B cell (primary cell): ENCODE data around the gene HDHD3. TPM values are rescaled to one million over a fixed set of nuclear protein-coding genes. Genes with fewer than 3 reads are reported as not detected.
"Not testable (repeated sequence)": the region's sequence is repeated elsewhere in the genome, so short reads cannot be mapped to it uniquely, and the experiment has no call there.

ENCODE experiments used
- ATAC-seq: fragments of 200-7000 bp; cut with Tn5 transposase; one replicate; pipeline ENCODE4 v1.10.0; 2021; ENCODE audit warnings: low read depth, mild to moderate bottlenecking, moderate number of reproducible peaks, moderate library complexity
- CTCF ChIA-PET: fragments of 350-600 bp; sonication (Branson Sonifier 250); formaldehyde crosslinking; loops from one replicate; lab custom pipeline; 2021; ENCODE audit warnings: antibody characterized with exemption, inconsistent platforms; lab: Charles Lee
- POLR2A ChIA-PET: fragments of 350-600 bp; sonication (Branson Sonifier 250); formaldehyde crosslinking; loops from one replicate; lab custom pipeline; 2021; ENCODE audit warnings: antibody characterized with exemption; lab: Charles Lee
- DNase-seq: peaks from one replicate; pipeline ENCODE4 v3.0.0; 2013
- H2AFZ ChIP-seq: 2 replicates; pipeline ENCODE4 v1.6.1; 2012; ENCODE audit warnings: mild to moderate bottlenecking, low read depth, low read length; ENCODE audit not compliant: insufficient read depth, poor library complexity, severe bottlenecking
- H3K27ac ChIP-seq, 2 donors: 1 replicate in 1 of 2; 2 replicates in 1 of 2; pipeline ENCODE4 v1.5.1; 2012 to 2013; ENCODE audit warnings: low read length in 2 of 2, mild to moderate bottlenecking in 2 of 2, moderate library complexity in 1 of 2
- H3K27me3 ChIP-seq, 4 experiments: fragments of 200-600 bp in 1 of 4; sonication (generic) in 1 of 4; replicated peaks in 1 of 4; 1 replicate in 2 of 4; 2 replicates in 2 of 4; pipeline versions ENCODE4 v1.6.1 to v1.7.0; 2013 to 2016; ENCODE audit warnings: low read length in 3 of 4, mild to moderate bottlenecking in 2 of 4, mixed read lengths in 1 of 4, moderate library complexity in 1 of 4; ENCODE audit not compliant: insufficient read depth in 4 of 4, control insufficient read depth in 3 of 4; ENCODE audit errors: control extremely low read depth in 1 of 4
- H3K36me3 ChIP-seq, 2 experiments: replicated peaks in 1 of 2; 1 replicate in 1 of 2; 2 replicates in 1 of 2; pipeline versions ENCODE4 v1.6.1 to v1.7.1; 2013; ENCODE audit warnings: low read length in 1 of 2; ENCODE audit not compliant: insufficient read depth in 2 of 2, control insufficient read depth in 1 of 2; ENCODE audit errors: control extremely low read depth in 1 of 2, extremely low read depth in 1 of 2
- H3K4me1 ChIP-seq, 2 donors: fragments of 200-600 bp in 1 of 2; sonication (generic) in 1 of 2; 1 replicate in 1 of 2; 2 replicates in 1 of 2; pipeline versions ENCODE4 v1.5.1 to v1.6.1; 2013 to 2017; ENCODE audit warnings: low read length in 2 of 2; ENCODE audit not compliant: control insufficient read depth in 2 of 2, insufficient read depth in 2 of 2
- H3K4me2 ChIP-seq: replicated peaks from 2 replicates; pipeline ENCODE3; 2012; ENCODE audit warnings: mild to moderate bottlenecking, low read depth, low read length; ENCODE audit not compliant: poor library complexity, severe bottlenecking
- H3K4me3 ChIP-seq, 5 experiments: fragments of 200-600 bp in 1 of 5; sonication (generic) in 1 of 5; 1 replicate in 3 of 5; 2 replicates in 2 of 5; pipeline versions ENCODE4 v1.5.1 to v1.7.0; 2011 to 2016; ENCODE audit warnings: low read length in 4 of 5, mild to moderate bottlenecking in 4 of 5, low read depth in 2 of 5, control low read depth in 1 of 5, moderate library complexity in 1 of 5; ENCODE audit not compliant: insufficient read depth in 1 of 5; ENCODE audit errors: control extremely low read depth in 1 of 5, extremely low read depth in 1 of 5
- H3K79me2 ChIP-seq: fragments of 200-600 bp; sonication (generic); one replicate; pipeline ENCODE4 v1.6.0; 2016; ENCODE audit warnings: low read length; ENCODE audit not compliant: control insufficient read depth, insufficient read depth
- H3K9ac ChIP-seq: fragments of 200-600 bp; sonication (generic); 2 replicates; pipeline ENCODE4 v1.6.1; 2017; ENCODE audit warnings: mild to moderate bottlenecking, low read length, moderate library complexity
- H3K9me3 ChIP-seq, 3 donors: one replicate each; pipeline versions ENCODE4 v1.6.1 to v1.7.1; 2013; ENCODE audit warnings: low read length in 2 of 3; ENCODE audit not compliant: control insufficient read depth in 2 of 3, insufficient read depth in 1 of 3; ENCODE audit errors: control extremely low read depth in 1 of 3
- H4K20me1 ChIP-seq: 2 replicates; pipeline ENCODE4 v1.6.0; 2012; ENCODE audit warnings: mild to moderate bottlenecking, low read length; ENCODE audit not compliant: insufficient read depth, control insufficient read depth, poor library complexity, severe bottlenecking
- H3K27ac Mint-ChIP-seq: one replicate; pipeline ENCODE4 v1.8.0; 2021; ENCODE audit warnings: mixed read lengths
- H3K27me3 Mint-ChIP-seq: one replicate; pipeline ENCODE4 v1.8.0; 2021; ENCODE audit warnings: mixed read lengths
- H3K4me1 Mint-ChIP-seq: one replicate; pipeline ENCODE4 v1.8.0; 2021; ENCODE audit warnings: mixed read lengths
- H3K4me3 Mint-ChIP-seq: one replicate; pipeline ENCODE4 v1.8.0; 2021; ENCODE audit warnings: mixed read lengths
- H3K9me3 Mint-ChIP-seq: one replicate; pipeline ENCODE4 v1.8.0; 2022; ENCODE audit warnings: mixed read lengths; ENCODE audit not compliant: insufficient read depth
- WGBS: methylation state at CpG from one replicate; pipeline ENCODE4 v1.1.5; 2013; ENCODE audit warnings: missing lambda C conversion rate; ENCODE audit not compliant: insufficient coverage; 5-methylcytosine and 5-hydroxymethylcytosine counted together
- intact Hi-C: fragments of 100-400 bp; cut with micrococcal nuclease; formaldehyde crosslinking; loops from one replicate; pipeline ENCODE4 v1.10.0; 2022
- polyA plus RNA-seq: library from polyadenylated mRNA; depleted of rRNA; stranded (reverse); fragments of >200 nt; gene quantifications from 2 replicates; pipeline ENCODE4 v1.2.3, GENCODE V29; 2012
- total RNA-seq, 2 donors: library from RNA; stranded (reverse); fragments of 120-200 nt in 1 of 2; gene quantifications; 1 replicate in 1 of 2; 2 replicates in 1 of 2; pipeline versions ENCODE4 v1.2.3 to v1.2.4, GENCODE V29; 2013 to 2022
- TF ChIP-seq, protein P1 (sequence below): fragments of 200-600 bp; IDR thresholded peaks from one replicate; pipeline ENCODE4 v1.8.0; 2022; ENCODE audit warnings: antibody characterized with exemption, mild to moderate bottlenecking

The HDHD3 gene
- total and polyA plus RNA-seq, 2 donors (not counting 1 experiment from before 2014, with no cell fraction given) = 26.2 to 36.3 TPM

- not testable (repeated sequence) for H3K27me3 Mint-ChIP-seq, H3K9me3 Mint-ChIP-seq, H4K20me1 ChIP-seq, H3K9me3 ChIP-seq, H3K27me3 ChIP-seq, H2AFZ ChIP-seq, H3K9ac ChIP-seq, H3K4me3 ChIP-seq, H3K4me2 ChIP-seq, ATAC-seq
- DNase-seq = peak; percentile 67
- Mint-ChIP-seq H3K4me3 (peak overlapping the region; percentile 17), H3K27ac (peak overlapping the region; percentile 66), H3K4me1 (peaks cover 32% of the 10 kb centered on the region)
- TF ChIP-seq, protein P1, sequence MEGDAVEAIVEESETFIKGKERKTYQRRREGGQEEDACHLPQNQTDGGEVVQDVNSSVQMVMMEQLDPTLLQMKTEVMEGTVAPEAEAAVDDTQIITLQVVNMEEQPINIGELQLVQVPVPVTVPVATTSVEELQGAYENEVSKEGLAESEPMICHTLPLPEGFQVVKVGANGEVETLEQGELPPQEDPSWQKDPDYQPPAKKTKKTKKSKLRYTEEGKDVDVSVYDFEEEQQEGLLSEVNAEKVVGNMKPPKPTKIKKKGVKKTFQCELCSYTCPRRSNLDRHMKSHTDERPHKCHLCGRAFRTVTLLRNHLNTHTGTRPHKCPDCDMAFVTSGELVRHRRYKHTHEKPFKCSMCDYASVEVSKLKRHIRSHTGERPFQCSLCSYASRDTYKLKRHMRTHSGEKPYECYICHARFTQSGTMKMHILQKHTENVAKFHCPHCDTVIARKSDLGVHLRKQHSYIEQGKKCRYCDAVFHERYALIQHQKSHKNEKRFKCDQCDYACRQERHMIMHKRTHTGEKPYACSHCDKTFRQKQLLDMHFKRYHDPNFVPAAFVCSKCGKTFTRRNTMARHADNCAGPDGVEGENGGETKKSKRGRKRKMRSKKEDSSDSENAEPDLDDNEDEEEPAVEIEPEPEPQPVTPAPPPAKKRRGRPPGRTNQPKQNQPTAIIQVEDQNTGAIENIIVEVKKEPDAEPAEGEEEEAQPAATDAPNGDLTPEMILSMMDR = peak; percentile 77
- Histone ChIP-seq H3K79me2 (peaks cover 25% of the 10 kb centered on the region), H3K27ac (peak overlapping the region in 1 of 2 donors; percentile 2), H3K36me3 (peaks cover 0 to 16% of the 10 kb centered on the region in 2 experiments), H3K4me1 (peaks cover 8 to 17% of the 10 kb centered on the region in 2 donors)
- intact Hi-C loops = loop anchor here (1.0 to 10.0 kb wide), 3 partner anchors 98 to 1772 kb away; partner anchors contain the start of gene DNAJC25
- POLR2A ChIA-PET = interaction anchor here (0.6 kb wide), 1 partner anchor 27 kb away, joined by 3 read pairs; no protein-coding TSS in a partner anchor
- CTCF ChIA-PET = interaction anchor here (0.6 to 10.6 kb wide), 8 partner anchors 48 to 251 kb away, joined by 3 to 98 read pairs (median 4); partner anchors contain the start of genes CDC26 and PRPF4
- WGBS = 38% methylated on average over 5 of the region's 7 CpGs
Observed at GRCh38 chr9:113406873-113407511, 30.2 kb upstream of the HDHD3 start.

GRCh38 chr9:113406353-113406752 lies 29.6 kb upstream of the HDHD3 start:
- ATAC-seq, H3K4me2 ChIP-seq, H3K4me3 ChIP-seq, H3K9ac ChIP-seq, H3K27ac ChIP-seq, H3K27me3 Mint-ChIP-seq, H3K9me3 ChIP-seq, H4K20me1 ChIP-seq, H3K9me3 Mint-ChIP-seq, H3K27ac Mint-ChIP-seq, H3K27me3 ChIP-seq, H2AFZ ChIP-seq, H3K4me3 Mint-ChIP-seq, DNase-seq: not testable (repeated sequence)
- Histone ChIP-seq H3K36me3 (peaks cover 0 to 16% of the 10 kb centered on the region in 2 experiments), H3K79me2 (peaks cover 30% of the 10 kb centered on the region), H3K4me1 (peaks cover 12 to 18% of the 10 kb centered on the region in 2 donors)
- 100% methylated on average over 4 of the region's 9 CpGs for WGBS
- intact Hi-C loops = loop anchor here (10.0 kb wide), 1 partner anchor 1772 kb away; the partner anchor contains the start of gene DNAJC25
- CTCF ChIA-PET = interaction anchor here (0.6 to 10.6 kb wide), 9 partner anchors 20 to 251 kb away, joined by 3 to 98 read pairs (median 4); partner anchors contain the start of genes CDC26 and PRPF4
- POLR2A ChIA-PET = interaction anchor here (0.7 kb wide), 1 partner anchor 252 kb away, joined by 4 read pairs; no protein-coding TSS in a partner anchor
- H3K4me1 Mint-ChIP-seq = peaks cover 37% of the 10 kb centered on the region
